GM23248 (cell line): ENCODE results near the gene IDH3B. TPM values are rescaled to one million over a fixed set of nuclear protein-coding genes. Genes with fewer than 3 reads are reported as not detected.
"Not testable (repeated sequence)": the region's sequence is repeated elsewhere in the genome, so short reads cannot be mapped to it uniquely, and the experiment has no call there.

Source experiments
- DNase-seq: peaks from one replicate; pipeline ENCODE4 v3.0.0-alpha.2; 2015
- H2AFZ ChIP-seq: fragments of 200-600 bp; sonication (generic); 2 replicates; pipeline ENCODE4 v1.6.1; 2016; ENCODE audit warnings: antibody characterized with exemption
- H3F3A ChIP-seq: fragments of 200-600 bp; sonication (generic); 2 replicates; pipeline ENCODE4 v1.6.1; 2016; ENCODE audit warnings: mild to moderate bottlenecking, antibody characterized with exemption, mixed run types; ENCODE audit not compliant: insufficient read depth
- H3K27ac ChIP-seq: fragments of 200-600 bp; sonication (generic); 2 replicates; pipeline ENCODE4 v1.5.1; 2016; ENCODE audit warnings: mild to moderate bottlenecking
- H3K27me3 ChIP-seq: fragments of 200-600 bp; sonication (generic); replicated peaks from 2 replicates; pipeline ENCODE4 v1.6.1; 2016; ENCODE audit warnings: mild to moderate bottlenecking; ENCODE audit not compliant: insufficient read depth
- H3K36me3 ChIP-seq: fragments of 200-600 bp; sonication (generic); 2 replicates; pipeline ENCODE4 v1.6.1; 2016; ENCODE audit warnings: low read depth, mild to moderate bottlenecking
- H3K4me1 ChIP-seq: fragments of 200-600 bp; sonication (generic); 2 replicates; pipeline ENCODE4 v1.6.1; 2016; ENCODE audit warnings: mild to moderate bottlenecking; ENCODE audit not compliant: insufficient read depth
- H3K4me2 ChIP-seq: fragments of 200-600 bp; sonication (generic); one replicate; pipeline ENCODE4 v1.6.1; 2016; ENCODE audit warnings: mild to moderate bottlenecking; ENCODE audit not compliant: unreplicated experiment
- H3K4me3 ChIP-seq: fragments of 200-600 bp; sonication (generic); 2 replicates; pipeline ENCODE4 v1.5.1; 2016; ENCODE audit warnings: mild to moderate bottlenecking
- H3K79me2 ChIP-seq: fragments of 200-600 bp; sonication (generic); 2 replicates; pipeline ENCODE4 v1.6.1; 2016; ENCODE audit warnings: mild to moderate bottlenecking; ENCODE audit not compliant: insufficient read depth
- H3K9ac ChIP-seq: fragments of 200-600 bp; sonication (generic); 2 replicates; pipeline ENCODE4 v1.6.1; 2016; ENCODE audit warnings: mild to moderate bottlenecking
- H3K9me2 ChIP-seq: fragments of 200-600 bp; sonication (generic); 2 replicates; pipeline ENCODE4 v1.6.1; 2016; ENCODE audit warnings: mixed run types, mild to moderate bottlenecking, moderate library complexity; ENCODE audit not compliant: insufficient read depth
- H3K9me3 ChIP-seq: fragments of 200-600 bp; sonication (generic); one replicate; pipeline ENCODE4 v1.6.1; 2017; ENCODE audit warnings: low read depth
- H4K20me1 ChIP-seq: fragments of 200-600 bp; sonication (generic); 2 replicates; pipeline ENCODE4 v1.6.0; 2016; ENCODE audit not compliant: insufficient read depth
- EZH2 ChIP-seq: fragments of 200-600 bp; sonication (generic); IDR thresholded peaks from 2 replicates; pipeline ENCODE4 v1.6.1; 2018; ENCODE audit warnings: antibody characterized with exemption, mild to moderate bottlenecking; ENCODE audit not compliant: insufficient read depth, poor library complexity, severe bottlenecking
- EZH2phosphoT487 ChIP-seq: fragments of 200-600 bp; sonication (generic); IDR thresholded peaks from 2 replicates; pipeline ENCODE4 v1.6.1; 2018; ENCODE audit warnings: antibody characterized with exemption, moderate library complexity, mild to moderate bottlenecking, low read depth; ENCODE audit not compliant: insufficient read depth
- WGBS, 2 experiments: methylation state at CpG; one replicate each; pipeline ENCODE4 v1.1.6; 2015 to 2017; ENCODE audit warnings: low lambda C conversion rate in 2 of 2, low coverage in 1 of 2; ENCODE audit errors: missing lambda C conversion rate in 2 of 2; 5-methylcytosine and 5-hydroxymethylcytosine counted together
- in situ Hi-C: fragments of 300-500 bp; cut with MboI; formaldehyde crosslinking; loops from 2 replicates; pipeline ENCODE4 v1.15.0; 2020
- polyA plus RNA-seq: library from polyadenylated mRNA; unstranded; fragments of >200 nt; fragmentation: Nextera tagmentation; extraction: Ambion mirVana; gene quantifications from 2 replicates; pipeline ENCODE4 v1.2.1, GENCODE V29; 2016
- total RNA-seq: library from RNA; depleted of rRNA; stranded (reverse); fragments of >200 nt; shearing (Covaris generic); gene quantifications from 2 replicates; pipeline ENCODE4 v1.2.3, GENCODE V29; 2014

Gene IDH3B
- total and polyA plus RNA-seq, 2 experiments from 2014 or later, result 76.3 to 79.5 TPM

DNA sequence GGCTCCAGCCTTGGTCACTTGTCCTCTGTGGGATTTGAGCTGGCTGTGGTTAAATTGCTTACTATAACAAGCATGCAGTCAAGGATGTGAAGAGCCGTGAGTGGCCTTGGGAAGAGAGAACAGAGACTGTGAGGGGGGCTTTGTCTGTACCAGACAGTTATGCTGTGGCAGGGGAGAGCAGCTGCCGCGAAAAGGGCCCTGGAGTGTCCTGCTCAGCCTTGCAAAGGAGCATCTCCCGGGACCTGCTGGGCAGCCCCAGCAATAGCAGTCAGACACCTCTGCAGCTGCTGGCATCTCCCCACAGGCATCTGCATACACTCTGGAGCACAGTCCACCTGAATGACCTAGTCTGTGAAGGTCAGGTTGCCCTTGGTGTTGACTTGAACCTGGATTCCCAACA, 34.9 kb upstream of the IDH3B start:
- no peak for DNase-seq
- in situ Hi-C loops, result no loop called here
- Histone ChIP-seq H4K20me1 (no peaks in the 10 kb centered on the region), H3K4me3 (no peak overlapping the region), H3K36me3 (no peaks in the 10 kb centered on the region), H3K27ac (no peak overlapping the region), H2AFZ (no peak overlapping the region), H3K79me2 (no peaks in the 10 kb centered on the region), H3K4me2 (no peak overlapping the region), H3K9me2 (no peaks in the 10 kb centered on the region), H3K9ac (no peak overlapping the region), H3K4me1 (no peaks in the 10 kb centered on the region), H3F3A (no peaks in the 10 kb centered on the region), H3K9me3 (no peaks in the 10 kb centered on the region), H3K27me3 (peaks cover 37% of the 10 kb centered on the region)
- 59 to 64% methylated on average over 4 of the region's 4 CpGs for WGBS, 2 experiments
- TF ChIP-seq EZH2, result no peak
- no peak for TF ChIP-seq EZH2phosphoT487

DNA sequence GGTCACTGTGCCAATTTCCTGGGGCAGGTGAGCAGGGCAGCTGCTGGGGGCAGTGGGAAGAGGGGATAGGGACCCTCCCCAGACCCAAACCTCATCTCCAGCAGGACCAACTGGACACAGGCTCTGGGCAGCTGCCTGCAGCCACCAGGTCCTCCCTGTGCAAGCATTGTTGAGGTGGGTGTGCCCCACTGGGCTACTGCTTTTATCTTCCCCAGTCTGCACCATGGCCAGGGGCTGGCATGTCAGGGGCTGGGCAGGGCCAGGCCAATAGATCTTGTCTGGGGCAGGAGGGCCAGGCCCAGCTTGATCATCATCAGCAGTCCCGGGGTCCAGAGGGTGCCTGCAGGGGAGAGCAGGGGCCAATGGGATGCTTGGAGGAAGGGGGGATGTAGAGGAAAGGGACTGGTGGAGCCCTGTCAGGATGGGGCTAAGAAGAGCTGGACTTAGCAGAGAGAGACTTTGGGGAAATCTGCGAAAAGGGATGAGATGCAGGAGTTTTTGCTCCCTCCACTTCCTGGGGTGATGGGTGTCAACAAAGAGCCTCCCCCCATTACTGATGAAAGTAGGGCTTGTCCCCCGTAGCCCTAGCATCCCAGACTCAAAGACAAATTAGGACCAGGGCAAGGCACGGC, 34.3 kb upstream of the IDH3B start:
- H3K9me3 ChIP-seq, result no peaks in the 10 kb centered on the region
- WGBS, 2 experiments, result 42 to 52% methylated on average over 4 of the region's 4 CpGs
- no peak overlapping the region for H3K9ac ChIP-seq
- H3F3A ChIP-seq, result no peaks in the 10 kb centered on the region
- DNase-seq, result no peak
- no peaks in the 10 kb centered on the region for H3K9me2 ChIP-seq
- H3K36me3 ChIP-seq, result no peaks in the 10 kb centered on the region
- H2AFZ ChIP-seq, result no peak overlapping the region
- no peak overlapping the region for H3K4me2 ChIP-seq
- in situ Hi-C loops, result no loop called here
- no peak overlapping the region for H3K4me3 ChIP-seq
- H3K4me1 ChIP-seq, result no peaks in the 10 kb centered on the region
- TF ChIP-seq EZH2phosphoT487, result no peak
- TF ChIP-seq EZH2, result no peak
- H4K20me1 ChIP-seq, result no peaks in the 10 kb centered on the region
- H3K27ac ChIP-seq, result no peak overlapping the region
- H3K27me3 ChIP-seq, result peaks cover 42% of the 10 kb centered on the region
- no peaks in the 10 kb centered on the region for H3K79me2 ChIP-seq

DNA sequence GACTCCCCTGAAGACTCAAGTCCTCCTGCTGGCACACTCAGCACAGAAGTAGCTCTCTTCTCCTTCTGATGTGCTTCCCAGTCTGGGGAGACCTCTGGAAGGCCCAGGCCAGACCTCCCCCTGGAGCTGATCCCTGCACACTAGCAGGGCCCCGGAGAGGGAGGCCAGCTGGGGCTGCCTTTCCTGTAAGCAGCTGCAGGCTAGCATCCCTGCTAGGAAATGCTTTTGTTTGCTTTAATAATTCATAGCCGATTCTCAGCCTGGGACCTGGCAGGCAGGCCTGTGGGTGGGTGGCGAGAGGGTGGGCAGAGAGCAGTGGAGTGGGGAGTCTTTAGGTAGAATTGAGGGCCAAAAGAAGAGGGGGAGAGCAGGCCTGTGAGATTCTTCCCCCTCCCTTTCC, 33.8 kb upstream of the IDH3B start:
- Histone ChIP-seq H3K9me2 (no peaks in the 10 kb centered on the region), H3K9me3 (no peaks in the 10 kb centered on the region), H2AFZ (no peak overlapping the region), H3K4me2 (no peak overlapping the region), H3K27ac (no peak overlapping the region), H3K4me3 (no peak overlapping the region), H3K79me2 (no peaks in the 10 kb centered on the region), H3F3A (no peaks in the 10 kb centered on the region), H3K27me3 (peaks cover 42% of the 10 kb centered on the region), H3K36me3 (no peaks in the 10 kb centered on the region), H3K9ac (no peak overlapping the region), H4K20me1 (no peaks in the 10 kb centered on the region), H3K4me1 (no peaks in the 10 kb centered on the region)
- no peak for TF ChIP-seq EZH2
- TF ChIP-seq EZH2phosphoT487, result no peak
- DNase-seq, result no peak
- in situ Hi-C loops, result no loop called here
- WGBS, 2 experiments, result 53 to 56% methylated on average over 3 of the region's 3 CpGs

DNA sequence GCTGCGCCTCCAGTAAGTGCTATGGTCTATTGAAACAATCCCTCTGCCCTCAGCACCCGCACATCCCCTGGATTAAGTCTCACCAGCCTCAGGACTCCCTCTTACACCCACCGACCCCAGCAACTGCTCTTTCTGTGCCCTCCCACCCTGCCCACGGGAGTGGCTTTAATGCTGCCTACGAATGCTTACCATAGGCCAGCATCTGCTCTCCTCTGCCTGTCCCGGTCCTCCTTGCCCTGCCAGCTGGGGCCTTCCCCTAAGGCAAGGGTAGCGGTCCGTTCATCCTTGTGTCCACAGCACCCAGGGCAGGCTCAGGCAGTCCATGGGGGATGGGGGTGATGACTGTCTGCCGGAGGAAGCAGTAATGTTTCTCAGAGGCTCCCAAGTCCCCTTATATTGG, 32.6 kb upstream of the IDH3B start:
- no peak overlapping the region for H3K4me3 ChIP-seq
- no peak overlapping the region for H3K27ac ChIP-seq
- no peaks in the 10 kb centered on the region for H4K20me1 ChIP-seq
- no peak overlapping the region for H3K4me2 ChIP-seq
- H3K36me3 ChIP-seq, result no peaks in the 10 kb centered on the region
- no peaks in the 10 kb centered on the region for H3K79me2 ChIP-seq
- H3K27me3 ChIP-seq, result peaks cover 48% of the 10 kb centered on the region
- no peaks in the 10 kb centered on the region for H3K4me1 ChIP-seq
- no peaks in the 10 kb centered on the region for H3K9me3 ChIP-seq
- H2AFZ ChIP-seq, result no peak overlapping the region
- no peak for TF ChIP-seq EZH2phosphoT487
- TF ChIP-seq EZH2, result no peak
- in situ Hi-C loops, result no loop called here
- WGBS, 2 experiments, result 80 to 81% methylated on average over 9 of the region's 9 CpGs
- no peak overlapping the region for H3K9ac ChIP-seq
- no peak for DNase-seq
- no peaks in the 10 kb centered on the region for H3K9me2 ChIP-seq
- H3F3A ChIP-seq, result no peaks in the 10 kb centered on the region

DNA sequence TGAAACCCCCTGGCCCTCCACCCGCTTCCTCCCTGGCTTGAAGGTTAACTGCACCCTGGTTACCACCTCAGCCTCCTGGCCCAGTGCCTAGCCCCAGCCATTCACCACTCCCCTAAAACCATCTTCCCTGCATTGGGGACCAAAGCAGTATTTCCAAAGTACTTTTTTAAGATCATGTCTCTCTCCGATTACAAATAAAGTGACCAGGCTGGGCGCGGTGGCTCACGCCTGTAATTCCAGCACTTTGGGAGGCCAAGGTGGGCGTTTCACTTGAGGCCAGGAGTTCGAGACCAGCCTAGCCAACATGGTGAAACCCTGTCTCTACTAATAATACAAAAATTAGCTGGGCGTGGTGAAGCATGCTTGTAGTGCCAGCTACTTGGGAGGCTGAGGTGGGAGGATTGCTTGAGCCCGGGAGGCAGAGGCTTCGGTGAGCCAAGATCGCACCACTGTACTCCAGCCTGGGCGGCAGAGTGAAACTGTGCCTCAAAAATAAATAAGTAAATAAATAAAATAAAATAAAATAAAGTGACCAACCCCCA, 32.0 kb upstream of the IDH3B start:
- H3F3A ChIP-seq, H3K36me3 ChIP-seq, H3K4me3 ChIP-seq, H3K4me1 ChIP-seq, H3K27ac ChIP-seq, in situ Hi-C loops, H3K9me2 ChIP-seq, DNase-seq, H3K4me2 ChIP-seq, H3K79me2 ChIP-seq, H3K9ac ChIP-seq, H3K9me3 ChIP-seq, H4K20me1 ChIP-seq, H2AFZ ChIP-seq: not testable (repeated sequence)
- H3K27me3 ChIP-seq, result peaks cover 52% of the 10 kb centered on the region
- WGBS, 2 experiments, result 77 to 79% methylated on average over 12 of the region's 12 CpGs
